Sciatic nerve (tissue), 2 donors: ENCODE measurements around the gene PACS1. TPM values are rescaled to one million over a fixed set of nuclear protein-coding genes. Genes with fewer than 3 reads are reported as not detected.
A peak's percentile ranks its signal among the peaks of the same experiment; 100 is the strongest.

Source experiments
- ATAC-seq: fragments of 200-7000 bp; cut with Tn5 transposase; one replicate; pipeline ENCODE4 v1.9.1; 2020; ENCODE audit warnings: mild to moderate bottlenecking, moderate library complexity
- DNase-seq: peaks from one replicate; pipeline ENCODE4 v3.0.0-alpha.2; 2020; ENCODE audit warnings: low spot score
- intact Hi-C: fragments of 100-400 bp; cut with DNase I; formaldehyde crosslinking; loops from one replicate; pipeline ENCODE4 v1.14.2; 2022
- total RNA-seq: library from RNA; stranded (reverse); fragmentation: NEBNext Ultra II Directional; extraction: Animal tissue kit (Norgen Biotek cat#: 25700); gene quantifications from one replicate; pipeline ENCODE4 v1.2.1, GENCODE V29; 2021
- donor health status: DM: no; HTN: no; CAD: no.
- donor health status: DM: no; HTN: no; CAD: no.

The PACS1 gene
- total RNA-seq, 1 donor from 2014 or later, result 80.3 TPM

- no peak for DNase-seq
- no peak for ATAC-seq
- intact Hi-C loops, result no loop called here
Observed at GRCh38 chr11:66123902-66124301, 53.8 kb downstream of the PACS1 start.

GRCh38 chr11:66124564-66124963, 54.5 kb downstream of the PACS1 start:
- intact Hi-C loops, result no loop called here

GRCh38 chr11:66126064-66126463, 56.0 kb downstream of the PACS1 start:
- ATAC-seq (no peak), DNase-seq (no peak)
- intact Hi-C loops, result no loop called here

More at GRCh38 chr11:66124564-66124963, 54.5 kb downstream of the PACS1 start:
- no peak for DNase-seq
- ATAC-seq, result no peak

- intact Hi-C loops, result no loop called here
- ATAC-seq, result peak; percentile 97
- peak; percentile 67 for DNase-seq
Observed at GRCh38 chr11:66126808-66127555, 56.9 kb downstream of the PACS1 start.

- ATAC-seq (no peak), DNase-seq (no peak)
- intact Hi-C loops, result no loop called here
Observed at GRCh38 chr11:66130978-66131377, 60.9 kb downstream of the PACS1 start.

GRCh38 chr11:66131937-66132632, 62.0 kb downstream of the PACS1 start:
- no peak for ATAC-seq

GRCh38 chr11:66133216-66133775, 63.2 kb downstream of the PACS1 start:
- DNase-seq (no peak), ATAC-seq (no peak)
- intact Hi-C loops, result no loop called here

More at GRCh38 chr11:66131937-66132632, 62.0 kb downstream of the PACS1 start:
- intact Hi-C loops, result no loop called here
- no peak for DNase-seq

GRCh38 chr11:66136752-66137123, 66.7 kb downstream of the PACS1 start:
- ATAC-seq (no peak), DNase-seq (no peak)
- intact Hi-C loops, result no loop called here

- no peak for ATAC-seq
- no peak for DNase-seq
- intact Hi-C loops, result no loop called here
Observed at GRCh38 chr11:66139817-66140404, 69.8 kb downstream of the PACS1 start.

GRCh38 chr11:66142370-66143263, 72.5 kb downstream of the PACS1 start:
- intact Hi-C loops, result no loop called here
- no peak for DNase-seq
- no peak for ATAC-seq

GRCh38 chr11:66143264-66143566, 73.1 kb downstream of the PACS1 start:
- no peak for ATAC-seq
- intact Hi-C loops, result no loop called here
- no peak for DNase-seq

- intact Hi-C loops, result no loop called here
- DNase-seq (no peak), ATAC-seq (no peak)
Observed at GRCh38 chr11:66143996-66144678, 74.1 kb downstream of the PACS1 start.

GRCh38 chr11:66146074-66146473, 76.0 kb downstream of the PACS1 start:
- ATAC-seq, result no peak

GRCh38 chr11:66146940-66147339, 76.9 kb downstream of the PACS1 start:
- no peak for DNase-seq
- no peak for ATAC-seq
- intact Hi-C loops, result no loop called here

More at GRCh38 chr11:66146074-66146473, 76.0 kb downstream of the PACS1 start:
- DNase-seq, result no peak
- intact Hi-C loops, result no loop called here

- no peak for DNase-seq
- ATAC-seq, result no peak
- intact Hi-C loops, result no loop called here
Observed at GRCh38 chr11:66150140-66150539, 80.1 kb downstream of the PACS1 start.

- ATAC-seq (no peak), DNase-seq (no peak)
- intact Hi-C loops, result no loop called here
Observed at GRCh38 chr11:66150725-66151124, 80.7 kb downstream of the PACS1 start.

GRCh38 chr11:66151273-66151672, 81.2 kb downstream of the PACS1 start:
- DNase-seq, result no peak
- intact Hi-C loops, result no loop called here
- no peak for ATAC-seq

- DNase-seq (no peak), ATAC-seq (no peak)
- intact Hi-C loops, result no loop called here
Observed at GRCh38 chr11:66154109-66154508, 84.0 kb downstream of the PACS1 start.
